ENCODE results near the gene ADGRB2.
A peak's percentile ranks its signal among the peaks of the same experiment; 100 is the strongest.

ADGRB2 gene

GRCh38 chr1:31798086-31798432 lies 33.9 kb upstream of the ADGRB2 start:
- Mint-ChIP-seq H3K4me3 (no peak overlapping the region), H3K27ac (peak overlapping the region in 1 of 3 experiments; percentile 69), H3K4me1 (peaks cover 23% of the 10 kb centered on the region), H3K36me3 (ENCODE audit: low read depth) (no peaks in the 10 kb centered on the region), H3K27me3 (ENCODE audit: low read depth) (peaks cover 17% of the 10 kb centered on the region), H3K9me3 (no peaks in the 10 kb centered on the region)
- TF ChIP-seq, protein P1, sequence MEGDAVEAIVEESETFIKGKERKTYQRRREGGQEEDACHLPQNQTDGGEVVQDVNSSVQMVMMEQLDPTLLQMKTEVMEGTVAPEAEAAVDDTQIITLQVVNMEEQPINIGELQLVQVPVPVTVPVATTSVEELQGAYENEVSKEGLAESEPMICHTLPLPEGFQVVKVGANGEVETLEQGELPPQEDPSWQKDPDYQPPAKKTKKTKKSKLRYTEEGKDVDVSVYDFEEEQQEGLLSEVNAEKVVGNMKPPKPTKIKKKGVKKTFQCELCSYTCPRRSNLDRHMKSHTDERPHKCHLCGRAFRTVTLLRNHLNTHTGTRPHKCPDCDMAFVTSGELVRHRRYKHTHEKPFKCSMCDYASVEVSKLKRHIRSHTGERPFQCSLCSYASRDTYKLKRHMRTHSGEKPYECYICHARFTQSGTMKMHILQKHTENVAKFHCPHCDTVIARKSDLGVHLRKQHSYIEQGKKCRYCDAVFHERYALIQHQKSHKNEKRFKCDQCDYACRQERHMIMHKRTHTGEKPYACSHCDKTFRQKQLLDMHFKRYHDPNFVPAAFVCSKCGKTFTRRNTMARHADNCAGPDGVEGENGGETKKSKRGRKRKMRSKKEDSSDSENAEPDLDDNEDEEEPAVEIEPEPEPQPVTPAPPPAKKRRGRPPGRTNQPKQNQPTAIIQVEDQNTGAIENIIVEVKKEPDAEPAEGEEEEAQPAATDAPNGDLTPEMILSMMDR (IDR thresholded peaks at IDR 0.05; ENCODE audit: unreplicated experiment in 3 of 3): no peak

DNA sequence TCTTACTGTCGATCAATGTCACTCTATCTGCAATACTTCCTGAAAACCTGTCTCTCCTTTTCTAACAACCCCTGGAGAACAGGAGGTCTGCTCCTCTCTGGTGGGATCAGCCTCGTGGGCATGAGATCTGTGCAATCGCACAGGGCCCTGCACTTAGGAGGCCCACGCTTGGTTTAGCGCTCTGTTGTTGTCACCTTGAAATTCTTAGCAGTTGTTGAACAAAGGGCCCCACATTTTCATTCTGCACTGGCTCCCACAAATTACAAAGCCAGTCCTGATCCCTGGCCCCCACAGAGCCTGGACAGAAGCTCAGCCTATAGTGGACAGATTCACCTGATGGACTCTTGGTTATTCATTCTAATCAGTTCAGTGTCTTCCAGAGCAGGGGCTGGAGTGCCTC lies 33.1 kb upstream of the ADGRB2 start:
- H3K36me3 Mint-ChIP-seq (ENCODE audit: low read depth): no peaks in the 10 kb centered on the region
- H3K27ac Mint-ChIP-seq: peak overlapping the region in 1 of 3 experiments; percentile 69
- TF ChIP-seq, protein P1 (IDR thresholded peaks at IDR 0.05; ENCODE audit: unreplicated experiment in 3 of 3): no peak
- no peak overlapping the region for H3K4me3 Mint-ChIP-seq
- H3K27me3 Mint-ChIP-seq (ENCODE audit: low read depth): peaks cover 20% of the 10 kb centered on the region
- peaks cover 23% of the 10 kb centered on the region for H3K4me1 Mint-ChIP-seq
- H3K9me3 Mint-ChIP-seq: no peaks in the 10 kb centered on the region

GRCh38 chr1:31796707-31797106 lies 32.6 kb upstream of the ADGRB2 start:
- TF ChIP-seq, protein P1 (IDR thresholded peaks at IDR 0.05; ENCODE audit: unreplicated experiment in 3 of 3): no peak
- Mint-ChIP-seq H3K27ac (no peak overlapping the region), H3K9me3 (no peaks in the 10 kb centered on the region), H3K27me3 (ENCODE audit: low read depth) (peaks cover 20% of the 10 kb centered on the region), H3K36me3 (ENCODE audit: low read depth) (no peaks in the 10 kb centered on the region), H3K4me1 (peaks cover 23% of the 10 kb centered on the region), H3K4me3 (no peak overlapping the region)

- no peak overlapping the region for H3K4me3 Mint-ChIP-seq
- H3K27me3 Mint-ChIP-seq (ENCODE audit: low read depth): peaks cover 25% of the 10 kb centered on the region
- no peaks in the 10 kb centered on the region for H3K36me3 Mint-ChIP-seq (ENCODE audit: low read depth)
- TF ChIP-seq, protein P1 (IDR thresholded peaks at IDR 0.05; ENCODE audit: unreplicated experiment in 3 of 3): no peak
- H3K9me3 Mint-ChIP-seq: no peaks in the 10 kb centered on the region
- H3K27ac Mint-ChIP-seq: peak overlapping the region in 1 of 3 experiments; percentile 59
- H3K4me1 Mint-ChIP-seq: peaks cover 21% of the 10 kb centered on the region
Measured at GRCh38 chr1:31795801-31796621, 31.9 kb upstream of the ADGRB2 start.

GRCh38 chr1:31795096-31795675 lies 31.0 kb upstream of the ADGRB2 start:
- no peaks in the 10 kb centered on the region for H3K9me3 Mint-ChIP-seq
- H3K27me3 Mint-ChIP-seq (ENCODE audit: low read depth): peaks cover 23% of the 10 kb centered on the region
- peaks cover 15% of the 10 kb centered on the region for H3K4me1 Mint-ChIP-seq
- no peak overlapping the region for H3K27ac Mint-ChIP-seq
- H3K36me3 Mint-ChIP-seq (ENCODE audit: low read depth): no peaks in the 10 kb centered on the region
- TF ChIP-seq, protein P1 (IDR thresholded peaks at IDR 0.05; ENCODE audit: unreplicated experiment in 3 of 3): no peak
- no peak overlapping the region for H3K4me3 Mint-ChIP-seq
